HepG2 (cell line): ENCODE results near the gene MCM3. TPM values are rescaled to one million over a fixed set of nuclear protein-coding genes. Genes with fewer than 3 reads are reported as not detected.

Source experiments
- CAMTA2 ChIP-seq: sonication (generic); formaldehyde crosslinking; IDR thresholded peaks from 2 replicates; pipeline ENCODE4 v1.4.0; 2020; ENCODE audit warnings: mild to moderate bottlenecking, missing genetic modification reagents, borderline replicate concordance
- ELF3 ChIP-seq: IDR thresholded peaks from 2 replicates; pipeline ENCODE4 v1.6.1; 2016; ENCODE audit warnings: missing genetic modification reagents, missing compliant biosample characterization
- JDP2 ChIP-seq: sonication (generic); formaldehyde crosslinking; IDR thresholded peaks from 2 replicates; pipeline ENCODE4 v1.8.1; 2022; ENCODE audit warnings: missing genetic modification reagents, borderline replicate concordance
- KMT2B ChIP-seq: IDR thresholded peaks from 2 replicates; pipeline ENCODE4 v1.6.1; 2016; ENCODE audit warnings: missing genetic modification reagents, missing compliant biosample characterization
- NBN ChIP-seq: fragments of 450-650 bp; conservative IDR thresholded peaks from 2 replicates; pipeline ENCODE4 v1.6.1; 2017
- NCOA2 ChIP-seq: sonication (generic); formaldehyde crosslinking; IDR thresholded peaks from 2 replicates; pipeline ENCODE4 v1.8.0; 2022; ENCODE audit warnings: inconsistent platforms
- PAF1 ChIP-seq: IDR thresholded peaks from 2 replicates; pipeline ENCODE4 v1.6.1; 2016; ENCODE audit warnings: missing genetic modification reagents, missing compliant biosample characterization
- PCBP2 ChIP-seq: fragments of 200-400 bp; formaldehyde crosslinking; optimal IDR thresholded peaks from 2 replicates; pipeline ENCODE3; 2018; ENCODE audit warnings: low read length, low read depth; ENCODE audit not compliant: poor library complexity, severe bottlenecking
- ZFYVE20 ChIP-seq: sonication (generic); formaldehyde crosslinking; IDR thresholded peaks from 2 replicates; pipeline ENCODE4 v1.8.0; 2023; ENCODE audit warnings: low read depth, mild to moderate bottlenecking, moderate library complexity, missing genetic modification reagents, borderline replicate concordance
- ZNF121 ChIP-seq: sonication (generic); formaldehyde crosslinking; IDR thresholded peaks from 2 replicates; pipeline ENCODE4 v1.5.0; 2020; ENCODE audit warnings: mild to moderate bottlenecking, missing genetic modification reagents
- ZNF317 ChIP-seq: sonication (generic); formaldehyde crosslinking; IDR thresholded peaks from 2 replicates; pipeline ENCODE4 v1.5.0; 2020; ENCODE audit warnings: mild to moderate bottlenecking, missing genetic modification reagents
- ZNF337 ChIP-seq: sonication (generic); formaldehyde crosslinking; IDR thresholded peaks from 2 replicates; pipeline ENCODE4 v1.5.1; 2020; ENCODE audit warnings: missing genetic modification reagents, low read depth, mild to moderate bottlenecking, borderline replicate concordance
- ZNF883 ChIP-seq: sonication (generic); formaldehyde crosslinking; IDR thresholded peaks from 2 replicates; pipeline ENCODE4 v1.5.1; 2020; ENCODE audit warnings: mild to moderate bottlenecking, missing genetic modification reagents; ENCODE audit errors: not compliant biosample characterization
- polyA plus RNA-seq, 8 experiments: library from polyadenylated mRNA; depleted of rRNA in 3 of 8; stranded (reverse) in 7 of 8; unstranded in 1 of 8; fragments of >200 nt; fragmentation: Illumina TruSeq in 4 of 8; extraction: Trizol in 4 of 8; gene quantifications; 2 replicates each; pipeline versions ENCODE4 v1.2.1 to v1.2.3, GENCODE V29; 2011 to 2016; ENCODE audit warnings: low read depth in 4 of 8, missing spikeins in 1 of 8, mixed read lengths in 1 of 8; ENCODE audit not compliant: insufficient read depth in 1 of 8
- total RNA-seq, 5 experiments: library from RNA; depleted of rRNA; stranded (reverse); fragments of >200 nt; fragmentation: Illumina TruSeq; extraction: Trizol; gene quantifications; 2 replicates each; pipeline ENCODE4 v1.2.3, GENCODE V29; 2016; ENCODE audit warnings: low read depth in 1 of 5
- TF ChIP-seq, protein P1 (sequence below): sonication (generic); formaldehyde crosslinking; IDR thresholded peaks from 2 replicates; pipeline ENCODE4 v1.4.0; 2020; ENCODE audit warnings: mild to moderate bottlenecking, missing genetic modification reagents
- TF ChIP-seq, protein P2 (sequence below), 2 experiments: fragments of 450-650 bp in 1 of 2; sonication (generic) in 1 of 2; formaldehyde crosslinking; IDR thresholded peaks; 2 replicates each; pipeline versions ENCODE4 v1.5.0 to v1.8.0; 2020 to 2022; ENCODE audit warnings: mild to moderate bottlenecking in 1 of 2, missing genetic modification reagents in 1 of 2
- TF ChIP-seq, protein P3 (sequence below): sonication (generic); formaldehyde crosslinking; IDR thresholded peaks from 2 replicates; pipeline ENCODE4 v1.5.0; 2020; ENCODE audit warnings: missing genetic modification reagents
- TF ChIP-seq, protein P4 (sequence below): sonication (generic); formaldehyde crosslinking; IDR thresholded peaks from 2 replicates; pipeline ENCODE4 v1.8.0; 2022; ENCODE audit warnings: mild to moderate bottlenecking, missing genetic modification reagents; ENCODE audit not compliant: insufficient replicate concordance

Gene MCM3
- total and polyA plus RNA-seq, 2 of the 13 experiments (the other 11 are each of a cell fraction or from before 2014, with no cell fraction given): 164 to 288 TPM

DNA sequence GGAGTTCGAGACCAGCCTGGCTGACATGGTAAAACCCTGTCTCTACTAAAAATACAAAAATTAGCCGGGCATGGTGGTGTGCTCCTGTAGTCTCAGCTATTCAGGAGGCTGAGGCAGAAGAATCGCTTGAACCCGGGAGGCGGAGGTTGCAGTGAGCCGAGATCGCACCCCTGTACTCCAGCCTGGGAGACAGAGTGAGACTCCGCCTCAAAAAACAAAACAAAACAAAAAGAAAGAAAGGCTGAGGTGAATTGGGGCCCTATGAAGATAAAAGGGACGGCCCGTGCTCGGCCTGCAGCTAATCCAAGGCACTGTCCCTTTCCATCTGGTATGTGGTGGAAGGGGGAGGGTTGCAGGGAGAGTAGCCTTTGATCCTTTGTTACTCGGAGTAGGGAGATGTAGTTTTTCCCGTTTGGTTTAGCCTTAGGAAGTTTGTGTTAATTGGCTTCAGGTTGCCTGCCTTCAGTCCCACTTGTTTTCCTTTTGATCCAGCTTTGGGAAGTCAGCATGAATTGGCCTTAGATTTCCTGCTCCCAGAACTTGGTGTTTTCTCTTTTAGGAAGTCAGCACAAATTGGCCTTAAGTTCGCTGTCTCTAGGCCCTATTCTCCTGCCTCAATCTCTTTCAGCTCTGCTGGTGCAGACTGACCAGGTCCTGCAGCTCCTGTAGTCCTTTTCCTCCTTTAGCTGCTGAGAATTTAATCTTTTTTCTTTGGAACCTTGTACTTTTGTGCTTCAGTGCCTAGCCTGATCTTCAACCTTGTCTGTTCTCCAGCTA is 41.3 kb upstream of the MCM3 start (continued):
- TF ChIP-seq, protein P1, sequence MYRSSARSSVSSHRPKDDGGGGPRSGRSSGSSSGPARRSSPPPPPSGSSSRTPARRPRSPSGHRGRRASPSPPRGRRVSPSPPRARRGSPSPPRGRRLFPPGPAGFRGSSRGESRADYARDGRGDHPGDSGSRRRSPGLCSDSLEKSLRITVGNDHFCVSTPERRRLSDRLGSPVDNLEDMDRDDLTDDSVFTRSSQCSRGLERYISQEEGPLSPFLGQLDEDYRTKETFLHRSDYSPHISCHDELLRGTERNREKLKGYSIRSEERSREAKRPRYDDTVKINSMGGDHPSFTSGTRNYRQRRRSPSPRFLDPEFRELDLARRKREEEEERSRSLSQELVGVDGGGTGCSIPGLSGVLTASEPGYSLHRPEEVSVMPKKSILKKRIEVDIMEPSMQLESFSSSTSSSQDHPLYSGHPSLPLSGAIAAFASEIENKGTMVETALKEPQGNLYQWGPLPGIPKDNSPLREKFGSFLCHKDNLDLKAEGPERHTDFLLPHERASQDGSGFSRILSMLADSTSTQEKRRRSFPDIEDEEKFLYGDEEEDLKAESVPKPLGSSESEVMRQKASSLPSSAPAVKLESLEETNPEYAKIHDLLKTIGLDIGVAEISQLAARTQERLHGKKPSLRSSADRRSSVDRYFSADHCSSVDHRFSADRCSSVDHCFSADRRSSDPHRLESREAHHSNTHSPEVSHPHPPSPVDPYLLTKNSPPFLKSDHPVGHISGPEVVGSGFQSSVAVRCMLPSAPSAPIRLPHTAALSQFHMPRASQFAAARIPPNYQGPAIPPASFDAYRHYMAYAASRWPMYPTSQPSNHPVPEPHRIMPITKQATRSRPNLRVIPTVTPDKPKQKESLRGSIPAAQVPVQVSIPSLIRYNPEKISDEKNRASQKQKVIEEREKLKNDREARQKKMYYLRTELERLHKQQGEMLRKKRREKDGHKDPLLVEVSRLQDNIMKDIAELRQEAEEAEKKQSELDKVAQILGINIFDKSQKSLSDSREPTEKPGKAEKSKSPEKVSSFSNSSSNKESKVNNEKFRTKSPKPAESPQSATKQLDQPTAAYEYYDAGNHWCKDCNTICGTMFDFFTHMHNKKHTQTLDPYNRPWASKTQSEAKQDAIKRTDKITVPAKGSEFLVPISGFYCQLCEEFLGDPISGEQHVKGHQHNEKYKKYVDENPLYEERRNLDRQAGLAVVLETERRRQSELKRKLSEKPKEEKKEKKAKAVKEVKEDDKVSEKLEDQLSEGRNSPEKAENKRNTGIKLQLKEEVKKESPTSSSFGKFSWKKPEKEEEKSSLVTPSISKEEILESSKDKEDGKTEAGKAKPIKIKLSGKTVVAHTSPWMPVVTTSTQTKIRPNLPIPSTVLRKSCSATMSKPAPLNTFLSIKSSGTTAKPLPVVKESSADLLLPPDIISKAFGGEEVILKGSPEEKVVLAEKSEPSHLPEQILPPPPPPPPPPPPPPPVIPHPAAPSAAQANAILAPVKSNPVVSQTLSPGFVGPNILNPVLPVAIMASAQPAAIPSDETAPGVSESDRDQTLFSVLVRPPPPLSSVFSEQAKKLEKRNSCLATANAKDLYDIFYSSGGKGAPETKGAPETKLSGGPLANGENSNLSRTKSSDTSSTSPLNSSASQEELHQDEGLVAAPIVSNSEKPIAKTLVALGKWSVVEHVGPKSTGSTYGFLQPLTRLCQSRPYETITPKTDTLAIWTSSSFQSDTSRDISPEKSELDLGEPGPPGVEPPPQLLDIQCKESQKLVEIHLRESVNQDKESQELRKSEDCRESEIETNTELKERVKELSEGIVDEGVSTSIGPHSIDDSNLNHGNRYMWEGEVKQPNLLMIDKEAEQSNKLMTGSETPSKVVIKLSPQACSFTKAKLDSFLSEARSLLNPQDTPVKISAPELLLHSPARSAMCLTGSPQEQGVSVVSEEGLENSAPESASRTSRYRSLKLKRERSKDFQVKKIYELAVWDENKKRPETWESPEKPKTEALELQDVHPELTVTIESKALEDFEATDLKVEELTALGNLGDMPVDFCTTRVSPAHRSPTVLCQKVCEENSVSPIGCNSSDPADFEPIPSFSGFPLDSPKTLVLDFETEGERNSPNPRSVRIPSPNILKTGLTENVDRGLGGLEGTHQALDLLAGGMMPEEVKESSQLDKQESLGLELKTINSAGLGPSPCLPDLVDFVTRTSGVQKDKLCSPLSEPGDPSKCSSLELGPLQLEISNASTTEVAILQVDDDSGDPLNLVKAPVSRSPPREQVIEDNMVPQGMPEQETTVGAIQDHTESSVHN: no peak
- peak; percentile 87 for TF ChIP-seq NCOA2 (CRISPR knock-in tag)
- TF ChIP-seq PCBP2: no peak
- TF ChIP-seq NBN: no peak
- TF ChIP-seq, protein P2, sequence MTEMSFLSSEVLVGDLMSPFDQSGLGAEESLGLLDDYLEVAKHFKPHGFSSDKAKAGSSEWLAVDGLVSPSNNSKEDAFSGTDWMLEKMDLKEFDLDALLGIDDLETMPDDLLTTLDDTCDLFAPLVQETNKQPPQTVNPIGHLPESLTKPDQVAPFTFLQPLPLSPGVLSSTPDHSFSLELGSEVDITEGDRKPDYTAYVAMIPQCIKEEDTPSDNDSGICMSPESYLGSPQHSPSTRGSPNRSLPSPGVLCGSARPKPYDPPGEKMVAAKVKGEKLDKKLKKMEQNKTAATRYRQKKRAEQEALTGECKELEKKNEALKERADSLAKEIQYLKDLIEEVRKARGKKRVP (CRISPR knock-in tag; IDR thresholded peaks at IDR 0.05): no peak
- no peak for TF ChIP-seq PAF1 (CRISPR knock-in tag)
- TF ChIP-seq JDP2: no peak
- TF ChIP-seq ZNF121 (CRISPR knock-in tag): no peak
- TF ChIP-seq ZNF883 (CRISPR knock-in tag): no peak
- no peak for TF ChIP-seq CAMTA2 (CRISPR knock-in tag)
- TF ChIP-seq KMT2B (CRISPR knock-in tag): peak; percentile 51; the same call in 1 of the 2 replicates
- TF ChIP-seq, protein P3, sequence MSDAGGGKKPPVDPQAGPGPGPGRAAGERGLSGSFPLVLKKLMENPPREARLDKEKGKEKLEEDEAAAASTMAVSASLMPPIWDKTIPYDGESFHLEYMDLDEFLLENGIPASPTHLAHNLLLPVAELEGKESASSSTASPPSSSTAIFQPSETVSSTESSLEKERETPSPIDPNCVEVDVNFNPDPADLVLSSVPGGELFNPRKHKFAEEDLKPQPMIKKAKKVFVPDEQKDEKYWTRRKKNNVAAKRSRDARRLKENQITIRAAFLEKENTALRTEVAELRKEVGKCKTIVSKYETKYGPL: 0 out of 2 replicates have a peak, but pooled peaks have one; percentile 29
- TF ChIP-seq ZNF317: peak; percentile 5; the same call in 1 of the 2 replicates
- TF ChIP-seq ZNF337 (CRISPR knock-in tag): peak; percentile 78; the same call in 1 of the 2 replicates
- no peak for TF ChIP-seq ZFYVE20 (CRISPR knock-in tag)
- TF ChIP-seq, protein P4, sequence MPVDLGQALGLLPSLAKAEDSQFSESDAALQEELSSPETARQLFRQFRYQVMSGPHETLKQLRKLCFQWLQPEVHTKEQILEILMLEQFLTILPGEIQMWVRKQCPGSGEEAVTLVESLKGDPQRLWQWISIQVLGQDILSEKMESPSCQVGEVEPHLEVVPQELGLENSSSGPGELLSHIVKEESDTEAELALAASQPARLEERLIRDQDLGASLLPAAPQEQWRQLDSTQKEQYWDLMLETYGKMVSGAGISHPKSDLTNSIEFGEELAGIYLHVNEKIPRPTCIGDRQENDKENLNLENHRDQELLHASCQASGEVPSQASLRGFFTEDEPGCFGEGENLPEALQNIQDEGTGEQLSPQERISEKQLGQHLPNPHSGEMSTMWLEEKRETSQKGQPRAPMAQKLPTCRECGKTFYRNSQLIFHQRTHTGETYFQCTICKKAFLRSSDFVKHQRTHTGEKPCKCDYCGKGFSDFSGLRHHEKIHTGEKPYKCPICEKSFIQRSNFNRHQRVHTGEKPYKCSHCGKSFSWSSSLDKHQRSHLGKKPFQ (CRISPR knock-in tag): no peak
- peak; percentile 76; the same call in 1 of the 2 replicates for TF ChIP-seq ELF3 (CRISPR knock-in tag)
